GM18870 (cell line): ENCODE results near the gene POM121L2.

Source experiments
- ATAC-seq: cut with Tn5 transposase; IDR thresholded peaks from one replicate; pipeline ENCODE4 v1.9.1; 2021; ENCODE audit warnings: moderate library complexity; ENCODE audit not compliant: unreplicated experiment

Gene POM121L2

DNA sequence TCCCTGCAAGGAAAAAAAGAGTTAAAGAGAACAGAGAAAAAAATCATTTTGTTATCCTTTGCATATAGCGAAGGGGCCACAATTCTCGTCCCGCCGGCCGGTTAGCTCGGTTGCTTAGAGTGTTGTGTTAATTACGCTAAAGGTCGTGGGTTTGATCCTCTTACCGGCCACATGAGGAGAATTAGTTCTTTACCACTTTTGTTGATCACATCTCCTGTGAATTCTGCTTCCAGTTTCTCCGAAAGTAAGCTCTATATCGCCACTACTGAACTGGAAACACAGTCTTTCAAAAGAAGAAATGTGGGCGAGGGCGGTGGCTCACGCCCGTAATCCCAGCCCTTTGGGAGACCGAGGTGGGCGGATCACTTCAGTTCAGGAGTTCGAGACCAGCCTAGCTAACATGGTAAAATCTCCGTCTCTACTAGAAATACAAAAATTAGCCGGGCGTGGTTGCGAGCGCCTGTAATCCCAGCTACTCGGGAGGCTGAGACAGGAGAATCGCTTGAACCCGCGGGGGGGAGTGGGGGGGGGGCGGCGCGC, 51.2 kb downstream of the POM121L2 start:
- no peak for ATAC-seq

DNA sequence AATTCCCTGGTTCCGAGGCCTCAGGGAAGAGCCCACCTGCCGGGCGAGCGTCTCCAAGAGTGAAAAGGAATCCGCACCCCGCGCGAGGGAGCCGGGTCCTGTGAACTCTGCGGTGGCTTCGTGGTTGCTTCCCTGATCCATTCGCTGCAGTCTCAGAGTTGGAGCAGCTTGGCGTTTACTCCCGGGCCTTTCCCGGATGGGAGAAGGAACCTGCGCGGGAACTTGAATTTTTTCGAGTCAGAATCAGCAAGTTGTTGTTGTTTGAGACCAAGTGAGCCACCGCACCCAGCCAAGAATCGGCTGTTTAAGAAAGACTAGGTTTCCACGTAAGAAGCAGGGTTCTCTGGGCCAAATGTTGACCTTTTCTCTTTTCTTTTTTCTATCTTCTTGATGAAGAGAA, 51.7 kb downstream of the POM121L2 start:
- no peak for ATAC-seq
